HG02884 (cell line): ENCODE results near the gene MIX23.

Experiments used
- ATAC-seq: cut with Tn5 transposase; IDR thresholded peaks from one replicate; pipeline ENCODE4 v1.9.1; 2021; ENCODE audit warnings: mild to moderate bottlenecking, moderate library complexity; ENCODE audit not compliant: unreplicated experiment

MIX23 gene

GRCh38 chr3:122382888-122383666 is at the start of gene MIX23:
Gene MIX23 (minus strand): TSS chr3:122383231. CDS start chr3:122383224, 7 bp downstream.
- ATAC-seq = peak; percentile 37

- no peak for ATAC-seq
These were observed 47.3 kb upstream of the MIX23 start for GRCh38 chr3:122430371-122430770.

GRCh38 chr3:122427857-122428471 is 44.9 kb upstream of the MIX23 start:
- ATAC-seq = peak; percentile 80

GRCh38 chr3:122421836-122422235 is 38.8 kb upstream of the MIX23 start:
- ATAC-seq = no peak

GRCh38 chr3:122421101-122421500 is 38.1 kb upstream of the MIX23 start:
- ATAC-seq = no peak

GRCh38 chr3:122416966-122417365 is 33.9 kb upstream of the MIX23 start:
- no peak for ATAC-seq

GRCh38 chr3:122415762-122416654 is 33.0 kb upstream of the MIX23 start, which contains the start of gene WDR5B:
Gene WDR5B (minus strand): TSS chr3:122416062. CDS start chr3:122415528, 534 bp downstream.
- ATAC-seq = peak; percentile 80

- ATAC-seq = peak; percentile 50
These were observed 32.2 kb upstream of the MIX23 start for GRCh38 chr3:122415104-122415744.

GRCh38 chr3:122414391-122414790 is 31.4 kb upstream of the MIX23 start:
- ATAC-seq = no peak

- ATAC-seq = no peak
These were observed 27.6 kb upstream of the MIX23 start for GRCh38 chr3:122410639-122411038.

- ATAC-seq = no peak
These were observed 27.1 kb upstream of the MIX23 start for GRCh38 chr3:122410111-122410510.

GRCh38 chr3:122409446-122409845 is 26.4 kb upstream of the MIX23 start:
- no peak for ATAC-seq

- no peak for ATAC-seq
These were observed 24.9 kb upstream of the MIX23 start for GRCh38 chr3:122407946-122408345.

- no peak for ATAC-seq
These were observed 23.2 kb upstream of the MIX23 start for GRCh38 chr3:122406198-122406597.

GRCh38 chr3:122405015-122405414 is 22.0 kb upstream of the MIX23 start:
- no peak for ATAC-seq

GRCh38 chr3:122403489-122403888 is 20.5 kb upstream of the MIX23 start:
- ATAC-seq = no peak

GRCh38 chr3:122398920-122399319 is 15.9 kb upstream of the MIX23 start:
- ATAC-seq = no peak

GRCh38 chr3:122397201-122397600 is 14.2 kb upstream of the MIX23 start:
- ATAC-seq = no peak

- no peak for ATAC-seq
These were observed 13.5 kb upstream of the MIX23 start for GRCh38 chr3:122396511-122396910.

GRCh38 chr3:122395582-122395981 is 12.6 kb upstream of the MIX23 start:
- ATAC-seq = no peak

GRCh38 chr3:122394173-122394572 is 11.1 kb upstream of the MIX23 start:
- ATAC-seq = no peak
